ENCODE measurements around the gene WNT3A. TPM values are rescaled to one million over a fixed set of nuclear protein-coding genes. Genes with fewer than 3 reads are reported as not detected.
A peak's percentile ranks its signal among the peaks of the same experiment; 100 is the strongest.

WNT3A gene
- total and polyA plus RNA-seq, 2 of the 4 experiments (the other 2 are of a cell fraction) = not detected

DNA sequence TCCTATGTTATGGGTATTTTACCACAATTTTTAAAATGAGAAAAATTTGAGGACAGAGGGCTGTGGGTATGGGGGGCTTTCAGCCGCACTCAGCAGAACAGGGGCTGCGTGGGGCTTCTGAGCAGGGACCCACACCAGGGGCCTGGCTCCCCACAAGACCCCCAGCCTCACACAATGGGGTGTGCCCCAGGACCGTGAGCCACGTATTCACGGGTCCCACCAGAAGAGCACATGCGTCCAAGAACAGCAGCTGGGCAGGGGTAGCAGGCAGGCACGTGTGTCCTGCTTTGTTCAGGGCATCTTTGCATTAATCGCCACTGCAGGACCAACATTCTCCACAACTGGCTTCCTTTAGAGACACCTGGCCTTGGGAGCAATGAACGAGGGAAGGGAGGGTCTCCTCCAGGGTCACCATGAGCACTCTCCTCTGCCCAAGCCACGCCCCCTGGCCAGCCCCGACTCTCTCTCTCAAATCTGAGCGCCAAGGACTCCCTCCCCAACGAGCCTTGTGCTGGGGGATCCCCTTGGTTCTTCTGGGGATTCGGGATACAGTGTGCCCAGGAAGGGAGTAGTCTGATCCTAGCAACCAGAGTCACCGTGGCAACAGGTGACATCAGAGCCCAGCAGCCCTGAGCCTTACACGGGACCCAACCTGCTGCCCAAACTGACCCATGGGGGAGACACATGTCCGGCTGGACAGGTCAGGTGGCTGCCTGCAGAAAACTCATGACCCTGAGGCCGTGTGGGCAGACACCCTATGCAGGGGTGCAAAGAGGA, 68.3 kb downstream of the WNT3A start:
- no peak overlapping the region for H4K91ac ChIP-seq (ENCODE audit: insufficient read depth, low read depth, low read length)
- in situ Hi-C loops (cut with MboI; ENCODE audit: low sequenced_read_pairs) = no loop called here
- no peaks in the 10 kb centered on the region for H3K4me1 ChIP-seq (ENCODE audit: control insufficient read depth, insufficient read depth, low read length)
- H3K4me2 ChIP-seq (ENCODE audit: low read depth, low read length) = no peak overlapping the region
- H3K4ac ChIP-seq (ENCODE audit: low read depth, low read length) = no peak overlapping the region
- WGBS, 2 experiments (ENCODE audit: extremely low coverage in 2 of 2, insufficient read length in 1 of 2) = 39% methylated on average over 2 of the region's 18 CpGs; no CpG with 5 or more reads in 1 of the 2 experiments
- no peaks in the 10 kb centered on the region for H3K9me3 ChIP-seq (ENCODE audit: control insufficient read depth, insufficient read depth, low read length)
- H2BK5ac ChIP-seq (ENCODE audit: low read depth, low read length, poor library complexity, severe bottlenecking) = no peak overlapping the region
- H3K27me3 ChIP-seq (ENCODE audit: control insufficient read depth, insufficient read depth, low read length) = peaks cover 6% of the 10 kb centered on the region
- peaks cover 23% of the 10 kb centered on the region for H4K20me1 ChIP-seq (ENCODE audit: insufficient read depth, low read length)
- H3K56ac ChIP-seq (ENCODE audit: extremely low read depth, insufficient read depth, low read length) = no peak overlapping the region
- no peak overlapping the region for H2AK9ac ChIP-seq (replicated peaks; ENCODE audit: low read depth, low read length, poor library complexity)
- H3K14ac ChIP-seq (replicated peaks; ENCODE audit: low read depth, low read length) = no peak overlapping the region
- no peak overlapping the region for H3K23ac ChIP-seq (ENCODE audit: low read depth, low read length)
- dilution Hi-C loops (cut with HindIII; ENCODE audit: low sequenced_read_pairs, unreplicated experiment) = no loop called here
- ChIA-PET CTCF (no interaction called here), POLR2A (ENCODE audit: unreplicated experiment) (no interaction called here)
- no TSS peak for BruUV-seq (replicated peaks)
- TF ChIP-seq RFX5 (IDR thresholded peaks at IDR 0.05; ENCODE audit: low read depth, low read length) (peak; percentile 92), RCOR1 (IDR thresholded peaks at IDR 0.05; ENCODE audit: insufficient replicate concordance, low read length) (no peak)
- no peaks in the 10 kb centered on the region for H3K36me3 ChIP-seq (ENCODE audit: control insufficient read depth, insufficient read depth, low read length)
- ATAC-seq (ENCODE audit: low read depth) (no peak), DNase-seq (no peak)
- H2BK120ac ChIP-seq (ENCODE audit: low read depth, low read length) = no peak overlapping the region
- intact Hi-C loops (cut with micrococcal nuclease) = no loop called here
- no peak overlapping the region for H3K27ac ChIP-seq (ENCODE audit: insufficient read depth, low read length)
- H2AFZ ChIP-seq (replicated peaks; ENCODE audit: low read length, poor library complexity) = no peak overlapping the region
- no peak overlapping the region for H2AK5ac ChIP-seq (ENCODE audit: low read depth, low read length)
- H2BK20ac ChIP-seq (ENCODE audit: low read depth, low read length) = no peak overlapping the region
- no peak overlapping the region for H4K5ac ChIP-seq (ENCODE audit: low read depth, low read length)
- H3K9me1 ChIP-seq (ENCODE audit: insufficient read depth, low read length) = no peaks in the 10 kb centered on the region; the same call in 1 of the 2 replicates
- no peak overlapping the region for H4K8ac ChIP-seq (ENCODE audit: low read depth in 2 of 2, low read length in 2 of 2)
- H3K18ac ChIP-seq (ENCODE audit: low read depth, low read length) = no peak overlapping the region
- H2BK15ac ChIP-seq (ENCODE audit: low read depth, low read length) = no peak overlapping the region
- H3K4me3 ChIP-seq (ENCODE audit: insufficient read depth, low read depth, low read length) = no peak overlapping the region
- H3K79me1 ChIP-seq (ENCODE audit: low read depth in 1 of 2, low read length in 2 of 2) = peaks cover 3 to 10% of the 10 kb centered on the region in 2 experiments; a peak in 2 of 4 replicates
- H3K9ac ChIP-seq (ENCODE audit: low read depth, low read length) = no peak overlapping the region
